Type B pancreatic cell (in vitro differentiated cells): ENCODE measurements around the gene CALCOCO1. TPM values are rescaled to one million over a fixed set of nuclear protein-coding genes. Genes with fewer than 3 reads are reported as not detected.

Source experiments
- DNase-seq: peaks from one replicate; pipeline ENCODE4 v3.0.0; 2021; ENCODE audit warnings: mixed read lengths; ENCODE audit not compliant: unreplicated experiment; ENCODE audit errors: extremely low spot score
- H3K27ac Mint-ChIP-seq: 2 replicates; pipeline ENCODE4 v1.8.0; 2021; ENCODE audit warnings: mild to moderate bottlenecking, mixed read lengths
- H3K27me3 Mint-ChIP-seq: 2 replicates; pipeline ENCODE4 v1.8.0; 2021; ENCODE audit warnings: mixed read lengths
- H3K36me3 Mint-ChIP-seq: 2 replicates; pipeline ENCODE4 v1.8.0; 2021; ENCODE audit warnings: mixed read lengths
- H3K4me1 Mint-ChIP-seq: one replicate; pipeline ENCODE4 v1.8.0; 2021; ENCODE audit warnings: mixed read lengths; ENCODE audit not compliant: unreplicated experiment
- H3K4me3 Mint-ChIP-seq: 2 replicates; pipeline ENCODE4 v1.8.0; 2021; ENCODE audit warnings: mild to moderate bottlenecking, mixed read lengths
- H3K9me3 Mint-ChIP-seq: 2 replicates; pipeline ENCODE4 v1.8.0; 2021; ENCODE audit warnings: mixed read lengths
- CTCF ChIP-seq: fragments of 200-600 bp; sonication (generic); conservative IDR thresholded peaks from 2 replicates; pipeline ENCODE4 v1.5.0; 2021; ENCODE audit warnings: antibody characterized with exemption, mild to moderate bottlenecking
- total RNA-seq: library from RNA; stranded (reverse); gene quantifications from 2 replicates; pipeline ENCODE4 v1.2.1, GENCODE V29; 2021; ENCODE audit warnings: low replicate concordance

The CALCOCO1 gene
- total RNA-seq, 1 donor from 2014 or later = 86.7 TPM

GRCh38 chr12:53675701-53676607, 51.3 kb downstream of the CALCOCO1 start, which contains the start of gene ATP5MC2:
ATP5MC2 (minus strand) TSS chr12:53676083; CDS start chr12:53672614, 3,469 bp downstream.
- peak; percentile 98 for DNase-seq
- Mint-ChIP-seq H3K4me1 (peaks cover 17% of the 10 kb centered on the region), H3K27ac (peak within 1 kb of the TSS; percentile 98), H3K9me3 (no peaks in the 10 kb centered on the region), H3K4me3 (peak within 1 kb of the TSS; percentile 97), H3K27me3 (peaks cover 24% of the 10 kb centered on the region), H3K36me3 (peaks cover 10% of the 10 kb centered on the region)
- TF ChIP-seq CTCF = peak; percentile 98

GRCh38 chr12:53674977-53675700, 52.1 kb downstream of the CALCOCO1 start:
- peak overlapping the region; percentile 97 for H3K4me3 Mint-ChIP-seq
- H3K27ac Mint-ChIP-seq = peak overlapping the region; percentile 98
- H3K27me3 Mint-ChIP-seq = peaks cover 24% of the 10 kb centered on the region
- H3K36me3 Mint-ChIP-seq = peaks cover 12% of the 10 kb centered on the region
- peaks cover 17% of the 10 kb centered on the region for H3K4me1 Mint-ChIP-seq
- no peak for TF ChIP-seq CTCF
- no peak for DNase-seq
- no peaks in the 10 kb centered on the region for H3K9me3 Mint-ChIP-seq

- TF ChIP-seq CTCF = no peak
- Mint-ChIP-seq H3K27ac (no peak overlapping the region), H3K36me3 (peaks cover 27% of the 10 kb centered on the region), H3K27me3 (peaks cover under 1% of the 10 kb centered on the region), H3K9me3 (no peaks in the 10 kb centered on the region), H3K4me1 (no peaks in the 10 kb centered on the region), H3K4me3 (no peak overlapping the region)
- DNase-seq = no peak
Observed at GRCh38 chr12:53670971-53671370, 56.3 kb downstream of the CALCOCO1 start.

DNA sequence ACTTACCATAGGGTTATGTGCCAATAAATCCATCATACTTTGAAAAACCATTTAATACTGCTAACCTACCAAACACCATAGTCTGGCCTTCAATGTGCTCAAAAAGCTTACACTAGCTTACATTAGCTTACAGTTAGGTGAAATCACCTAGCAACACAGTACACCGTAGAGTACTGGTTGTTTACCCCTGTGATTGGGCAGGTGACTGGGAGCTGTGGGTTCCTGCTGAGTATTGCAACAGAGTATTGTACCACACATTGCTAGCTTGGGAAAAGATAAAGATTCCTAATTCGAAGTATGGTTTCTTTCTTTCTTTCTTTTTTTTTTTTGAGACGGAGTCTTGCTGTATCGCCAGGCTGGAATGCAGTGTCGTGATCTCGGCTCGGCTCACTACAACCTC, 56.9 kb downstream of the CALCOCO1 start:
- no peak overlapping the region for H3K4me3 Mint-ChIP-seq
- H3K27ac Mint-ChIP-seq = no peak overlapping the region
- DNase-seq = no peak
- no peak for TF ChIP-seq CTCF
- no peaks in the 10 kb centered on the region for H3K27me3 Mint-ChIP-seq
- H3K9me3 Mint-ChIP-seq = no peaks in the 10 kb centered on the region
- no peaks in the 10 kb centered on the region for H3K4me1 Mint-ChIP-seq
- peaks cover 33% of the 10 kb centered on the region for H3K36me3 Mint-ChIP-seq

DNA sequence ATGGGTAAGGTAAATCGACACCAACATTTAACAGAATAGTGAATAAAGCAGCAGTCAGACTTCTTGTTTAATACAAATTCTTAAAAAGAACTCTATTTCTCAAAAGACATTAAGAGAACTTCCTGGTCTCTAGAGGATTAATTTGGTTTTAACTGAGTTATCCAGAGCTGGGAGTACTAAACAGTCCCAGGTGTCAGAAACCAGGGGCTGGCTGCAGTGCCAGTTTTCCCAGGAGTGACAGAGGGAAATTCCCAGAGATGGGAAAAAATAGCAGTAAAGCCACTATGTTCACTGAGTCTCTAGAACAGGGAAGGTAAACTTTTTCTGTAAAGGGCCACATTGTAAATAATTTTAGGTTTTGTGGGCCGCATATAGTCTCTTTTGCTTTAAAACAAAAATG, 60.2 kb downstream of the CALCOCO1 start:
- Mint-ChIP-seq H3K9me3 (no peaks in the 10 kb centered on the region), H3K36me3 (peaks cover 46% of the 10 kb centered on the region), H3K4me3 (no peak overlapping the region), H3K4me1 (no peaks in the 10 kb centered on the region), H3K27me3 (no peaks in the 10 kb centered on the region), H3K27ac (no peak overlapping the region)
- DNase-seq = no peak
- no peak for TF ChIP-seq CTCF
